ENCODE measurements around the gene SORBS1. TPM values are rescaled to one million over a fixed set of nuclear protein-coding genes. Genes with fewer than 3 reads are reported as not detected.

Gene SORBS1
- total RNA-seq, 1 donor from 2014 or later, result 16.1 TPM

DNA sequence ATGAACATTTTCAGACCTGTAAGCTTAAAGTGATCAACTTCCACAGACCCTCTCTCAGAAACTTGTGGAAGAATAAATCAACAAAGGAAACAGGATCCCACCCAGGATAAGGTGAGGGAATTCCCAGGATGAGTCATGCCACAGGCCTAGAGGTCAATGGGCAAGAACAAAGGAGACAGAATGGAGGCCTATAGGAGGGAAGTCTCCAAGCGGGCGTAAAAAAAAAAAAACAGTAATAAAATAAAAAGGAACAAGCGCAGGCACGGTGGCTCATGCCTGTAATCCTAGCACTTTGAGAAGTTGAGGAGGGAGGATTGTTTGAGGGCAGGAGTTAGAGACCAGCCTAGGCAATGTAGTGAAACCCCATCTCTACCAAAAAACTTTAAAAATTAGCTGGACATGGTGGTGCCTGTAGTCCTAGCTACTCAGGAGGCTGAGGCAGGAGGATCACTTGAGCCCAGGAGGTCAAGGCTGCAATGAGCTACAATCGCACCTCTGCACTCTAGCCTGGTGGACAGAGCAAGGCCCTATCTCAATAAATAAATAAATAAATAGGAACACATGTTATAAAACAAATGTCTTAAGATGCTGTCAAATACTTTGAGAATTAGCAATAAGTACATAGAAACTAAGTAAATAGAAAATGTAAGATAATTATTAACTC is 8.4 kb downstream of the SORBS1 start:
- no peak overlapping the region for H2AFZ ChIP-seq (replicated peaks)
- H3K27me3 ChIP-seq, result no peaks in the 10 kb centered on the region
- Mint-ChIP-seq H3K27me3 (ENCODE audit: insufficient read depth, low read depth) (peaks cover 24% of the 10 kb centered on the region), H3K9me3 (peaks cover 5% of the 10 kb centered on the region), H3K4me3 (peak overlapping the region; percentile 62), H3K27ac (no peak overlapping the region), H3K36me3 (no peaks in the 10 kb centered on the region), H3K4me1 (peaks cover 16% of the 10 kb centered on the region)
- peaks cover 3% of the 10 kb centered on the region for H4K20me1 ChIP-seq (ENCODE audit: low read depth)
- no peak overlapping the region for H3K27ac ChIP-seq
- no peaks in the 10 kb centered on the region for H3K79me2 ChIP-seq (ENCODE audit: low read depth)
- H3F3A ChIP-seq (ENCODE audit: low read depth), result peaks cover 4% of the 10 kb centered on the region
- no peak overlapping the region for H3K9ac ChIP-seq
- peaks cover 32% of the 10 kb centered on the region for H3K4me1 ChIP-seq
- H3K36me3 ChIP-seq, result no peaks in the 10 kb centered on the region
- H3K4me2 ChIP-seq, result peak overlapping the region; percentile 16
- peak; percentile 71 for DNase-seq (ENCODE audit: low spot score)
- no peak for TF ChIP-seq EZH2phosphoT487 (IDR thresholded peaks at IDR 0.05)
- no peak for TF ChIP-seq EZH2 (IDR thresholded peaks at IDR 0.05)
- TF ChIP-seq, protein P1, sequence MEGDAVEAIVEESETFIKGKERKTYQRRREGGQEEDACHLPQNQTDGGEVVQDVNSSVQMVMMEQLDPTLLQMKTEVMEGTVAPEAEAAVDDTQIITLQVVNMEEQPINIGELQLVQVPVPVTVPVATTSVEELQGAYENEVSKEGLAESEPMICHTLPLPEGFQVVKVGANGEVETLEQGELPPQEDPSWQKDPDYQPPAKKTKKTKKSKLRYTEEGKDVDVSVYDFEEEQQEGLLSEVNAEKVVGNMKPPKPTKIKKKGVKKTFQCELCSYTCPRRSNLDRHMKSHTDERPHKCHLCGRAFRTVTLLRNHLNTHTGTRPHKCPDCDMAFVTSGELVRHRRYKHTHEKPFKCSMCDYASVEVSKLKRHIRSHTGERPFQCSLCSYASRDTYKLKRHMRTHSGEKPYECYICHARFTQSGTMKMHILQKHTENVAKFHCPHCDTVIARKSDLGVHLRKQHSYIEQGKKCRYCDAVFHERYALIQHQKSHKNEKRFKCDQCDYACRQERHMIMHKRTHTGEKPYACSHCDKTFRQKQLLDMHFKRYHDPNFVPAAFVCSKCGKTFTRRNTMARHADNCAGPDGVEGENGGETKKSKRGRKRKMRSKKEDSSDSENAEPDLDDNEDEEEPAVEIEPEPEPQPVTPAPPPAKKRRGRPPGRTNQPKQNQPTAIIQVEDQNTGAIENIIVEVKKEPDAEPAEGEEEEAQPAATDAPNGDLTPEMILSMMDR (IDR thresholded peaks at IDR 0.05), result no peak
- H3K9me3 ChIP-seq (ENCODE audit: low read depth), result no peaks in the 10 kb centered on the region
- H3K4me3 ChIP-seq, result no peak overlapping the region

DNA sequence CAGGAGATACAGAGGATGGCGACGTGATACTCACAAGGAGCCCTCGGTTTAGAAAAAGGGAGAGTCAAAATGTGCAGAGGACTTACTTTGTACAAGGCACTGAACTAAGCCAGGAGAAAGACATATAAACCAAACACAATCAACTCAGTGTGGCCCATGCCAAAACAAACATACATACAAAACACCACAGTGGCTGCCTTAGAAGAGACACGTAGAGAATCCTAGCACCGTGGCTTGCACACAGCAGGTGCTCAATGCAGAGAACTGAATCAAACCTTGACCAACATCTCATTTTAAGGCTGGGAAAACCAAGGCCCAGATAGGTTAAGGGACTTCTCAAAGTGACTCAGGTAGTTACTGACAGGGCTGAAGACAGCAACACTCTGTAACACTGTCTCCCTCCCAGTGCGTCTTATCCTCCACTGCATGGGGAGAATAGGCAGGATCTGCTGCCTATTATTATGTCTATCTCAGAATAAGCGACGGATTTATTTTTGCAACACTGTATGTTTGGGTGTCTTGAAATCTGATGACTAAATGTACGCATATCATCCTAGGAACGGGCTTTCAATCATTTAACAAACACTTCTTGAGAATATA is 11.0 kb downstream of the SORBS1 start:
- Histone ChIP-seq H3K79me2 (ENCODE audit: low read depth) (no peaks in the 10 kb centered on the region), H3K36me3 (no peaks in the 10 kb centered on the region), H3K9ac (no peak overlapping the region), H3K4me1 (peaks cover 32% of the 10 kb centered on the region), H3K4me2 (no peak overlapping the region), H3K9me3 (ENCODE audit: low read depth) (no peaks in the 10 kb centered on the region), H3F3A (ENCODE audit: low read depth) (peaks cover 4% of the 10 kb centered on the region), H2AFZ (replicated peaks) (no peak overlapping the region), H3K27me3 (no peaks in the 10 kb centered on the region), H3K4me3 (no peak overlapping the region), H3K27ac (no peak overlapping the region), H4K20me1 (ENCODE audit: low read depth) (peaks cover 3% of the 10 kb centered on the region)
- H3K27me3 Mint-ChIP-seq (ENCODE audit: insufficient read depth, low read depth), result peaks cover 12% of the 10 kb centered on the region
- H3K4me3 Mint-ChIP-seq, result no peak overlapping the region
- no peak for TF ChIP-seq EZH2 (IDR thresholded peaks at IDR 0.05)
- TF ChIP-seq, protein P1 (IDR thresholded peaks at IDR 0.05), result no peak
- no peak for TF ChIP-seq EZH2phosphoT487 (IDR thresholded peaks at IDR 0.05)
- H3K36me3 Mint-ChIP-seq, result no peaks in the 10 kb centered on the region
- no peak overlapping the region for H3K27ac Mint-ChIP-seq
- H3K4me1 Mint-ChIP-seq, result peaks cover 17% of the 10 kb centered on the region
- no peak for DNase-seq (ENCODE audit: low spot score)
- peaks cover 5% of the 10 kb centered on the region for H3K9me3 Mint-ChIP-seq

DNA sequence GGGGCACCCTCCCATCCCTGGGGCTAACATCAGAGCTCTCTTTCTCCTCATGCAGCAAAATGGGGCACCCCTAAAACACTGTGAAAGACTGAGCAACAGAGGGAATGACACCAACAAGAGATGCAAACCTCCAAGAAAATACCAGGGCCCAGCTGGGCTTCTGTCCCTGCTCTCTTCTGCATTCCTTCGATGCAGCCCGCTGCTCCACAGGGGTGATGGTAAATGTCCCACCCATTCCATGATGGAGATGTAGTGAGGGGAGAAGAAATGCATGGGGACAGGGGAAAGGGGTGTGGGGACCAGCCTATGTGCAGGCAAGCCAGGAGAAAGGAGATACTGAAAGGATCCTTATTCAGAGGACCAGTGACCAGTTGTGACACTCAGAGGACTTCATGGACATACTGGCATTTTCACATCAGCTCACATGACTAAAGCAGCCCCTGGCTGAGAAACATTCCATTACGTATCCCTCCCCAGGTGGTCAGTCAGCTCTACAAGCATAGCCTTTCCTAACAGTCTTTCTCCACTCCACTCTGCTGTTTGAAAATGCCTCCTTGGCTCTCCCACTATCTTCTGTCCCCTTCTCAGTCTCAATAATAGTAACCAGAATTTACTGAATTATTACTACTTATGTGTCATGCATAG is 13.3 kb downstream of the SORBS1 start:
- Mint-ChIP-seq H3K4me3 (no peak overlapping the region), H3K27ac (no peak overlapping the region), H3K9me3 (peaks cover 2% of the 10 kb centered on the region), H3K27me3 (ENCODE audit: insufficient read depth, low read depth) (peaks cover 18% of the 10 kb centered on the region), H3K4me1 (peaks cover 29% of the 10 kb centered on the region), H3K36me3 (peaks cover 2% of the 10 kb centered on the region)
- Histone ChIP-seq H3K4me2 (no peak overlapping the region), H3K79me2 (ENCODE audit: low read depth) (no peaks in the 10 kb centered on the region), H3K4me1 (peaks cover 31% of the 10 kb centered on the region), H4K20me1 (ENCODE audit: low read depth) (peaks cover 3% of the 10 kb centered on the region), H3K36me3 (no peaks in the 10 kb centered on the region), H3K27me3 (no peaks in the 10 kb centered on the region), H3F3A (ENCODE audit: low read depth) (peaks cover 4% of the 10 kb centered on the region), H3K9me3 (ENCODE audit: low read depth) (no peaks in the 10 kb centered on the region), H3K9ac (no peak overlapping the region), H3K27ac (no peak overlapping the region), H3K4me3 (no peak overlapping the region), H2AFZ (replicated peaks) (no peak overlapping the region)
- TF ChIP-seq, protein P1 (IDR thresholded peaks at IDR 0.05), result no peak
- no peak for TF ChIP-seq EZH2phosphoT487 (IDR thresholded peaks at IDR 0.05)
- TF ChIP-seq EZH2 (IDR thresholded peaks at IDR 0.05), result no peak
- peak; percentile 23 for DNase-seq (ENCODE audit: low spot score)

All from neural progenitor cell (in vitro differentiated cells).